GM19043 (cell line): ENCODE data around the gene STK10.
A peak's percentile ranks its signal among the peaks of the same experiment; 100 is the strongest.
"Not testable (repeated sequence)": the region's sequence is repeated elsewhere in the genome, so short reads cannot be mapped to it uniquely, and the experiment has no call there.

ENCODE experiments used
- ATAC-seq: cut with Tn5 transposase; IDR thresholded peaks from one replicate; pipeline ENCODE4 v1.9.1; 2021; ENCODE audit warnings: low read depth; ENCODE audit not compliant: unreplicated experiment

STK10 gene

DNA sequence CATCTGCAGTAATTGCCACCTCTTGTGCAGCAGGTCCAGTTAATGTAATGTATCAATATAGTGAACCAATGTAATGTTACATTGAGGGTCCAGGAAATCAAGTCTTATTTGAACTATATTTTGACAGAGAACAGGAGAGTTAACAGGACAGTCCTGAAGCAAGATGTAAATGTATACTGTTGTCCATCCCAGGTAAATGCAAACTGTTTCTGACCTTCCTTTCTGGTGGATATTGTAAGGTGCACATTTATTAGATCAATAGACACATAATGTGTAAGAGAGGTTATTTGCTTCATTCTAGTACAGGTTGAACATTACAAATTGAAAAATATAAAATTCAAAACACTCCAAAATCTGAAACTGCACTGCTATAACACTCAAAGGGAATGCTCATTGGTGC lies 158.1 kb downstream of the STK10 start:
- no peak for ATAC-seq

DNA sequence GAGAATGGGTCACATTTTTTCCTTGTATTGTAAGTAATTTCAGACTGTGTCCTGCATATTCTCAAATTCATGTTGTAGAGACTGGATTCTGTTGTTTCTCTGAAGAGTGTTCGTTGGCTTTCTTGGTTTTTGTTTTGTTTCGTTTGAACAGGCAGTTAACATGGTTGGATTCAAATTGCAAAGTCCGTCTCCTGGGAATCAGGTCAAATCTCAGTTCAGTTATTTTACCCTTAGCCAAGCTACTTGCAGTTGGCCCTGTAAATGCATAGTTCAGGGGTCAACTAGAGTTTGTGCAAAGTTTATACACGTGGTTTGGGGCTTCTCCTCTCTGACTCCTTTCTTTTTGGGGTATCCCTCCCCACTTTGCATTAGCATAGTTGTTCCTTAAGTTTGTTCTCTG lies 159.9 kb downstream of the STK10 start:
- no peak for ATAC-seq

DNA sequence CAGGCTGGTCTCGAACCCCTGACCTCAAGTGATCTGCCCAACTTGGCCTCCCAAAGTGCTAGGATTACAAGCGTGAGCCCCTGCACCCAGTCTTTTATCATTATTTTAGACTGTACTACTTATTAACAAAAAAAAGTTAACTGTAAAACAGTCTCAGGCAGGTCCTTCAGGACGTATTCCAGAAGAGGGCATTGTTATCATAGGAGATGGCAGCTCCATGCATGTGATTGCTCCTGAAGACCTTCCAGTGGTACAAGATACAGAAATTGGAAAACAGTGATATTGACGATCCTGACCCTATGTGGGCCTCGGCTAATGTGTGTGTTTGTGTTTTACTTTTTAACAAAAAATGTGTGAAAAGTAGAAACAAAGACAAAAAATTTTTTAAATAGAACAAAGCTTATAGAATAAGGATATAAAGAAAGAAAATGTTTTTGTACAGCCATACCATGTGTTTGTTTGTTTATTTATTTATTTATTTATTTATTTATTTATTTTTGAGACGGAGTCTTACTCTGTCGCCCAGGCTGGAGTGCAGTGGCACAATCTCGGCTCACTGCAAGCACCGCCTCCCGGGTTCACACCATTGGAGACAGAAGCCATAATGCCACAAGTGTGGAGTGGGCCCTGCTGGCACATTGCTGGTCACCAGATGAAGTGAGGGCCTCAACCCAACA lies 167.8 kb downstream of the STK10 start:
- ATAC-seq: not testable (repeated sequence)

GRCh38 chr5:172015346-172015745 lies 172.7 kb downstream of the STK10 start:
- no peak for ATAC-seq

- no peak for ATAC-seq
Observed at GRCh38 chr5:172010278-172010677, 177.7 kb downstream of the STK10 start.

GRCh38 chr5:172009536-172010270 lies 178.3 kb downstream of the STK10 start:
- ATAC-seq: no peak

GRCh38 chr5:172008689-172009141 lies 179.3 kb downstream of the STK10 start:
- ATAC-seq: no peak

GRCh38 chr5:172008111-172008455 lies 179.9 kb downstream of the STK10 start:
- ATAC-seq: no peak

- ATAC-seq: no peak
Observed at GRCh38 chr5:172007175-172008110, 180.6 kb downstream of the STK10 start.

DNA sequence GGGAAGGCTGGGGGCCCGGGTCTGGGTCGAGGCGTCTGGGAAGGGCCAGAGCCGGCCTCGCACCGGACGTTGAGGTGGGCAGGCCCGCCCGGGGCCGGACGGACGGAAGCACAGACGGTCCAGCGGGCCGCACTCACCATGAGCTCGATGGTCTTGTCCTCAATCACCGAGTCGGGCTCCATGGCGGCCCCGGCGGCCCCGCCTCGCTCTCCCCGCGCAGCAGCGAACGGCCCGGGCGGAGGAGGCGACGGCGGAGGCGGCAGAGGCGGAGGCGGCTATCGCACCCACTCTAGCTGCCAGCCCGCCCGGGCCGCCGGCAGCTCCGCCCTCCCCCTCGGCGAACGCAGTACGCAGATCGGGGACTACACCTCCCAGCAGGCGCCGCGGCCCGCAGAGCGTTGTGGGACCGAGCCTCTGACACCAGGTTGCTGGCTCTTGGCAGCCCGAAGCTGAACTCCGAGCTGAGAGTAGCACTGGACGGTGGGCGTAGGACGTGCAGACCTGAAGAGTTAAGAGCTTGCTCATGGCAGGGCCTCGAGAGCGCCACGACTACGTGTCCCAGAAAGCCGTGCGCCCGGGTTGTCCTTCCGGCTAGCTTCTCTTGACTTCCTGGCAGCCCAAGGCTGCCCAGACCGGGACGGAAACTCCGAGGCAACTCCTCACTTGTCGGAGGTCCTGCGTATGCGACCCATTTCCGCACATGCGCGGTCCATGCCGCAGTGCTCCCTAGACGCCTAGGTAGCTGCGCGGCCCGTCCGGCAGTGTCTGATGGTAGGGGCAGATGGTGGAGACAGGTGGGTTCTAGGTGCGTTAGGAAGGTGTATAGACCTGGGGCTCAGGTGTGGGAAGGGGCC lies 181.5 kb downstream of the STK10 start, which contains the start of gene FBXW11:
TSS of gene FBXW11 (minus strand) at position 318 of the 854 bp plus-strand sequence. CDS start at position 182, 136 bp downstream.
- ATAC-seq: peak; percentile 74

DNA sequence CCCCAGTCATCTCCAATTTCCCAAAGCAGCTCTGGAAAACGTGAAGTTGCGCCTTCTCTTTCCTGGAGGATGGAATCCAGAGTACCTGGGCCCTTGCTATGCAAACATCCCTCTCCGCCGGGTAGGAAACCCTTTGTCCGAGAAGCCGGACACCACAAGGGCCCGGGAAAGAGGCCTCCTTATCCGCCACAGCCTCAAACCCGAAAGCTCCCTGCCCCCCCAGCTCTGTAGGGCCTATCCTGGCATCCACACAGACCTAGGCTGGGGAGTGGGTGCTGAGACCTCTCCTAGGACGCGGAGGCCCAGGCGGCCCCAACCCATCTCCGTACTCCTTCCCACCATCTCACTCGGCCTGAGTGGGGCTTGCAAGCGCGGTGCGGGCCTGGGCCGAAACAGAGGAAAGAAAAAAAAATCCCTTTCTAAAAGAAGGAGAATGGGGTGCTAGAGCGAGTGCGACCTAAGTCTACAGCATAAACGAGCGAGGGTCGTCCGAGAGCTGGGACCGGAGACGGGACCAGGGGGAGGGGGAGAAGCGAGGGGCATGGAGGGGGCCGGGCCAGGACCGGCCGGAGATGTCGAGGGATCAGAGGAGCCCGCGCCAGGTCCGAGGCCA lies 182.2 kb downstream of the STK10 start:
- no peak for ATAC-seq

DNA sequence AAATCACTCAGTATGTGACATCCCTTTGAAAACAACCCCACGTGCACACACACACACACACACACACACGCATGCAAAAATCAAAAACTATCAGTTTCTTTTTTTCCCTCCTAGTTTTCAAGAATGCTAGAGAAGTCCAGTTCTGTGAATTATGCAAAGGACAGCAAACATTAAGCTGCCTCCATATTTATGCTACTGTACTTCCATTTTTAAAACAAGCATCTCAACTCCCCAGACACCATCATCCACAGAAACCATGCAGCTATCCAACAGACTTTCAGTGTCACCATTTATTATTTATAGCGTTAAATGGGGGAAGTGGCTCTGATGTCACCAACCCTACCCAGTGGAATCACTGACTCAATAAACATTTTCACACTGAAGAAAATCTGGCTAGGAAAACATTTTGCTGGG lies 183.2 kb downstream of the STK10 start:
- ATAC-seq: no peak

- ATAC-seq: no peak
Observed at GRCh38 chr5:172003746-172004145, 184.3 kb downstream of the STK10 start.

GRCh38 chr5:172002840-172003512 lies 185.0 kb downstream of the STK10 start:
- no peak for ATAC-seq

GRCh38 chr5:172002310-172002709 lies 185.7 kb downstream of the STK10 start:
- no peak for ATAC-seq

DNA sequence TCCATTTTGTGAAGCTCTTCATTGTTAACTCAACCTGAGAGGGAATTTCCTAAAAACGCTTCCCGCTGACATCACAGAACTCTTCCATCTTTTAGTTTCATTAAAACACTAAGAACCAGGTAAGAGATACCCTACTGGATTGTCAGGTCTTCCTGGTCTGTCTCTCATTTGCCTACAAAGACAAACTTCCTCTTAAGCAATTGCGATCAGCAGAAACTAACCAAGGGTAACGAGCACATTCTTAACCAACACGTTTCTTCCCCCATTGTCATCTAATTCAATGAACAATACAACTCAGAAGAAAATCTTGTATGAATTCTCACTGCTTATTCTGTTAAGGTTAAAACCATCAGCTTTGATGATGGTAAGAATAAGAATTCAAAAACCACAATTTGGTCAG lies 188.1 kb downstream of the STK10 start:
- ATAC-seq: no peak

DNA sequence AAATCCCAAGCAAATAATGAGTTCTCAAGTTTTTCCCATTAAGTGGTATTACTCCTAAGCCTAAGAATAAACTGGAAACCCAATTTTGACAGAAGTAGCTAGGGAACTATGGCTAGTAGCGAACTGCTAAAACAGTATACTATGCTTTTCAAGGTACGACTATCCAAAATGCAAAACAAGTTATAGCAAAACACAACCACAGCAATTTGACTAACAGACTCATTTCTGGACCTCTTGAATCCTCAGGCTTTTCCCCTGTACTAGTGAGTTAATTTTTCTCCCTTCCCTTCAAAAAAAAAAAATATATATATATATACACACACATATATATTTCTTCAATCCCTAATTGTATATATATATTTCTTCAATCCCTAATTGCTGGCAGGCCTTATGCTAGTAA lies 188.9 kb downstream of the STK10 start:
- no peak for ATAC-seq

- ATAC-seq: no peak
Observed at GRCh38 chr5:171997011-171997410, 191.0 kb downstream of the STK10 start.

GRCh38 chr5:171992813-171993212 lies 195.2 kb downstream of the STK10 start:
- ATAC-seq: no peak
